ENCODE measurements around the gene CMSS1.

GRCh38 chr3:100023150-100023549 is 205.5 kb downstream of the CMSS1 start:
- no peak for TF ChIP-seq CTCF (IDR thresholded peaks at IDR 0.05)
- TF ChIP-seq POLR2A (IDR thresholded peaks at IDR 0.05): no peak

Data from heart left ventricle (tissue), 13 donors.